ENCODE results near the gene PCDH8.

PCDH8 gene

GRCh38 chr13:52845334-52845761 is 3.1 kb downstream of the PCDH8 start:
- Histone ChIP-seq H3K79me1 (ENCODE audit: low read length) (no peaks in the 10 kb centered on the region), H3K4me3 (ENCODE audit: low read length) (no peak overlapping the region), H3K9ac (ENCODE audit: low read length) (no peak overlapping the region), H4K5ac (ENCODE audit: low read length) (no peak overlapping the region), H2BK15ac (replicated peaks; ENCODE audit: low read depth) (no peak overlapping the region), H3K36me3 (ENCODE audit: control insufficient read depth, insufficient read depth, low read length) (no peaks in the 10 kb centered on the region), H2AK5ac (ENCODE audit: low read length) (no peak overlapping the region), H3K4me1 (ENCODE audit: control insufficient read depth, low read depth, low read length) (peaks cover 10% of the 10 kb centered on the region), H3K79me2 (ENCODE audit: control insufficient read depth, insufficient read depth, low read length) (no peaks in the 10 kb centered on the region), H3K56ac (ENCODE audit: low read length) (no peak overlapping the region), H2BK120ac (ENCODE audit: low read depth, low read length) (no peak overlapping the region), H3K18ac (ENCODE audit: low read length) (no peak overlapping the region), H3K27ac (ENCODE audit: low read depth, low read length) (no peak overlapping the region), H3K23ac (ENCODE audit: low read length) (no peak overlapping the region), H3K27me3 (ENCODE audit: insufficient read depth, low read length, poor library complexity) (peaks cover 26% of the 10 kb centered on the region), H4K8ac (ENCODE audit: low read depth, low read length) (no peak overlapping the region), H3K4ac (ENCODE audit: low read depth, low read length) (no peak overlapping the region), H2BK5ac (ENCODE audit: low read length) (no peak overlapping the region), H3K4me2 (ENCODE audit: low read length) (no peak overlapping the region)
- no CpG with 5 or more reads among the region's 16 CpGs for WGBS (ENCODE audit: extremely low coverage, insufficient coverage, low lambda C conversion rate)
- peak; percentile 70 for DNase-seq

GRCh38 chr13:52844836-52845235 is 3.6 kb downstream of the PCDH8 start:
- H3K23ac ChIP-seq (ENCODE audit: low read length): no peak overlapping the region
- H2BK120ac ChIP-seq (ENCODE audit: low read depth, low read length): no peak overlapping the region
- no peak overlapping the region for H3K4ac ChIP-seq (ENCODE audit: low read depth, low read length)
- no CpG with 5 or more reads among the region's 11 CpGs for WGBS (ENCODE audit: extremely low coverage, insufficient coverage, low lambda C conversion rate)
- no peak for DNase-seq
- H3K56ac ChIP-seq (ENCODE audit: low read length): no peak overlapping the region
- peaks cover 26% of the 10 kb centered on the region for H3K27me3 ChIP-seq (ENCODE audit: insufficient read depth, low read length, poor library complexity)
- H2AK5ac ChIP-seq (ENCODE audit: low read length): no peak overlapping the region
- H3K4me2 ChIP-seq (ENCODE audit: low read length): no peak overlapping the region
- H4K8ac ChIP-seq (ENCODE audit: low read depth, low read length): no peak overlapping the region
- no peaks in the 10 kb centered on the region for H3K36me3 ChIP-seq (ENCODE audit: control insufficient read depth, insufficient read depth, low read length)
- no peak overlapping the region for H2BK5ac ChIP-seq (ENCODE audit: low read length)
- H3K4me3 ChIP-seq (ENCODE audit: low read length): no peak overlapping the region
- no peak overlapping the region for H2BK15ac ChIP-seq (replicated peaks; ENCODE audit: low read depth)
- H3K4me1 ChIP-seq (ENCODE audit: control insufficient read depth, low read depth, low read length): peaks cover 7% of the 10 kb centered on the region
- H3K79me1 ChIP-seq (ENCODE audit: low read length): no peaks in the 10 kb centered on the region
- H3K9ac ChIP-seq (ENCODE audit: low read length): no peak overlapping the region
- H4K5ac ChIP-seq (ENCODE audit: low read length): no peak overlapping the region
- H3K27ac ChIP-seq (ENCODE audit: low read depth, low read length): no peak overlapping the region
- no peaks in the 10 kb centered on the region for H3K79me2 ChIP-seq (ENCODE audit: control insufficient read depth, insufficient read depth, low read length)
- no peak overlapping the region for H3K18ac ChIP-seq (ENCODE audit: low read length)

GRCh38 chr13:52842441-52842840 is 6.0 kb downstream of the PCDH8 start:
- Histone ChIP-seq H3K23ac (ENCODE audit: low read length) (no peak overlapping the region), H3K9ac (ENCODE audit: low read length) (no peak overlapping the region), H3K4me3 (ENCODE audit: low read length) (no peak overlapping the region), H3K79me2 (ENCODE audit: control insufficient read depth, insufficient read depth, low read length) (no peaks in the 10 kb centered on the region), H3K4ac (ENCODE audit: low read depth, low read length) (no peak overlapping the region), H2BK15ac (replicated peaks; ENCODE audit: low read depth) (no peak overlapping the region), H3K18ac (ENCODE audit: low read length) (no peak overlapping the region), H3K56ac (ENCODE audit: low read length) (no peak overlapping the region), H3K79me1 (ENCODE audit: low read length) (no peaks in the 10 kb centered on the region), H2BK5ac (ENCODE audit: low read length) (no peak overlapping the region), H4K5ac (ENCODE audit: low read length) (no peak overlapping the region), H3K27ac (ENCODE audit: low read depth, low read length) (no peak overlapping the region), H3K27me3 (ENCODE audit: insufficient read depth, low read length, poor library complexity) (peaks cover 13% of the 10 kb centered on the region), H3K36me3 (ENCODE audit: control insufficient read depth, insufficient read depth, low read length) (no peaks in the 10 kb centered on the region), H3K4me2 (ENCODE audit: low read length) (no peak overlapping the region), H4K8ac (ENCODE audit: low read depth, low read length) (no peak overlapping the region), H3K4me1 (ENCODE audit: control insufficient read depth, low read depth, low read length) (peaks cover 5% of the 10 kb centered on the region), H2AK5ac (ENCODE audit: low read length) (no peak overlapping the region), H2BK120ac (ENCODE audit: low read depth, low read length) (no peak overlapping the region)
- no peak for DNase-seq
- no CpG with 5 or more reads among the region's 10 CpGs for WGBS (ENCODE audit: extremely low coverage, insufficient coverage, low lambda C conversion rate)

- Histone ChIP-seq H3K79me2 (ENCODE audit: control insufficient read depth, insufficient read depth, low read length) (no peaks in the 10 kb centered on the region), H3K4me2 (ENCODE audit: low read length) (no peak overlapping the region), H2AK5ac (ENCODE audit: low read length) (no peak overlapping the region), H4K8ac (ENCODE audit: low read depth, low read length) (no peak overlapping the region), H3K4me3 (ENCODE audit: low read length) (no peak overlapping the region), H3K9ac (ENCODE audit: low read length) (no peak overlapping the region), H3K27me3 (ENCODE audit: insufficient read depth, low read length, poor library complexity) (no peaks in the 10 kb centered on the region), H3K23ac (ENCODE audit: low read length) (no peak overlapping the region), H3K18ac (ENCODE audit: low read length) (no peak overlapping the region), H3K79me1 (ENCODE audit: low read length) (no peaks in the 10 kb centered on the region), H2BK15ac (replicated peaks; ENCODE audit: low read depth) (no peak overlapping the region), H3K36me3 (ENCODE audit: control insufficient read depth, insufficient read depth, low read length) (no peaks in the 10 kb centered on the region), H3K56ac (ENCODE audit: low read length) (no peak overlapping the region), H3K4ac (ENCODE audit: low read depth, low read length) (no peak overlapping the region), H3K4me1 (ENCODE audit: control insufficient read depth, low read depth, low read length) (peaks cover 8% of the 10 kb centered on the region), H4K5ac (ENCODE audit: low read length) (no peak overlapping the region), H2BK5ac (ENCODE audit: low read length) (no peak overlapping the region), H2BK120ac (ENCODE audit: low read depth, low read length) (no peak overlapping the region), H3K27ac (ENCODE audit: low read depth, low read length) (no peak overlapping the region)
- no peak for DNase-seq
- no CpG with 5 or more reads among the region's 6 CpGs for WGBS (ENCODE audit: extremely low coverage, insufficient coverage, low lambda C conversion rate)
Measured at GRCh38 chr13:52840066-52840465, 8.4 kb downstream of the PCDH8 start.

GRCh38 chr13:52838433-52839107 is 9.9 kb downstream of the PCDH8 start:
- H3K56ac ChIP-seq (ENCODE audit: low read length): no peak overlapping the region
- no peak overlapping the region for H2BK120ac ChIP-seq (ENCODE audit: low read depth, low read length)
- H3K79me2 ChIP-seq (ENCODE audit: control insufficient read depth, insufficient read depth, low read length): no peaks in the 10 kb centered on the region
- no peak overlapping the region for H4K5ac ChIP-seq (ENCODE audit: low read length)
- H3K23ac ChIP-seq (ENCODE audit: low read length): no peak overlapping the region
- no peak overlapping the region for H2BK15ac ChIP-seq (replicated peaks; ENCODE audit: low read depth)
- H3K4me2 ChIP-seq (ENCODE audit: low read length): no peak overlapping the region
- H3K9ac ChIP-seq (ENCODE audit: low read length): no peak overlapping the region
- no peaks in the 10 kb centered on the region for H3K36me3 ChIP-seq (ENCODE audit: control insufficient read depth, insufficient read depth, low read length)
- peak; percentile 81 for DNase-seq
- no peaks in the 10 kb centered on the region for H3K79me1 ChIP-seq (ENCODE audit: low read length)
- no peaks in the 10 kb centered on the region for H3K27me3 ChIP-seq (ENCODE audit: insufficient read depth, low read length, poor library complexity)
- WGBS (ENCODE audit: extremely low coverage, insufficient coverage, low lambda C conversion rate): no CpG with 5 or more reads among the region's 6 CpGs
- H2BK5ac ChIP-seq (ENCODE audit: low read length): no peak overlapping the region
- H3K4me3 ChIP-seq (ENCODE audit: low read length): no peak overlapping the region
- no peak overlapping the region for H4K8ac ChIP-seq (ENCODE audit: low read depth, low read length)
- H3K18ac ChIP-seq (ENCODE audit: low read length): no peak overlapping the region
- H3K4ac ChIP-seq (ENCODE audit: low read depth, low read length): no peak overlapping the region
- no peak overlapping the region for H2AK5ac ChIP-seq (ENCODE audit: low read length)
- no peak overlapping the region for H3K27ac ChIP-seq (ENCODE audit: low read depth, low read length)
- H3K4me1 ChIP-seq (ENCODE audit: control insufficient read depth, low read depth, low read length): peaks cover 10% of the 10 kb centered on the region

GRCh38 chr13:52837850-52838249 is 10.6 kb downstream of the PCDH8 start:
- Histone ChIP-seq H2BK120ac (ENCODE audit: low read depth, low read length) (no peak overlapping the region), H4K8ac (ENCODE audit: low read depth, low read length) (no peak overlapping the region), H3K4me1 (ENCODE audit: control insufficient read depth, low read depth, low read length) (peaks cover 10% of the 10 kb centered on the region), H3K36me3 (ENCODE audit: control insufficient read depth, insufficient read depth, low read length) (no peaks in the 10 kb centered on the region), H3K4me2 (ENCODE audit: low read length) (no peak overlapping the region), H3K56ac (ENCODE audit: low read length) (no peak overlapping the region), H3K18ac (ENCODE audit: low read length) (no peak overlapping the region), H3K79me2 (ENCODE audit: control insufficient read depth, insufficient read depth, low read length) (no peaks in the 10 kb centered on the region), H3K4ac (ENCODE audit: low read depth, low read length) (no peak overlapping the region), H3K4me3 (ENCODE audit: low read length) (no peak overlapping the region), H3K9ac (ENCODE audit: low read length) (no peak overlapping the region), H2BK5ac (ENCODE audit: low read length) (no peak overlapping the region), H3K27ac (ENCODE audit: low read depth, low read length) (no peak overlapping the region), H2AK5ac (ENCODE audit: low read length) (no peak overlapping the region), H3K23ac (ENCODE audit: low read length) (no peak overlapping the region), H2BK15ac (replicated peaks; ENCODE audit: low read depth) (no peak overlapping the region), H3K27me3 (ENCODE audit: insufficient read depth, low read length, poor library complexity) (no peaks in the 10 kb centered on the region), H3K79me1 (ENCODE audit: low read length) (no peaks in the 10 kb centered on the region), H4K5ac (ENCODE audit: low read length) (no peak overlapping the region)
- no CpG with 5 or more reads among the region's 2 CpGs for WGBS (ENCODE audit: extremely low coverage, insufficient coverage, low lambda C conversion rate)
- peak; percentile 62 for DNase-seq
